ENCODE data around the gene TLE4. TPM values are rescaled to one million over a fixed set of nuclear protein-coding genes. Genes with fewer than 3 reads are reported as not detected.

Gene TLE4
- total and polyA plus RNA-seq, 7 donors = 7.6 to 60.9 (median 29.1) TPM

DNA sequence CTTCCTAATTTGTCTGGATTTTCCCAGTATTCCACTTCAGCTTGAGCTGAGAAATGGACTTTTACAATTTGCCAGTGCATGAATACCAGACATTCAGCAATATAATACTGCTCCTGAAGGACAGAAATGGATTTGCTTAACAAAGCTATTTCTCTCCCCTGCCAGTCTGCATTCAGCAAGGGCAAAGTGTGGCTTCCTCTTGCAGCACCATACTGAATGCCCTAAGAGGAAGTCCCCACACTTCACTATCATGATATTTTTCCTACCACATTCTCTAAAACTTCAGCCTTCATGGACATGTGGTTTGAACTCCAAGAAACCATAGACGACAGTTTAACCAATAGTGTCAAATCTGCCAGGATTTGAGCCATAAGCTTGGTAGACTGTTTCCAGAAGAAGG, 19.8 kb upstream of the TLE4 start:
- intact Hi-C loops (cut with DNase I) = no loop called here
- no peaks in the 10 kb centered on the region for H3K4me1 ChIP-seq
- WGBS, 2 donors = 61 to 87% methylated on average over 1 of the region's 1 CpG
- no peak for TF ChIP-seq EP300 (IDR thresholded peaks at IDR 0.05)
- TF ChIP-seq POLR2AphosphoS5 (IDR thresholded peaks at IDR 0.05) = no peak
- no peak for TF ChIP-seq POLR2A (IDR thresholded peaks at IDR 0.05)
- TF ChIP-seq, protein P1, sequence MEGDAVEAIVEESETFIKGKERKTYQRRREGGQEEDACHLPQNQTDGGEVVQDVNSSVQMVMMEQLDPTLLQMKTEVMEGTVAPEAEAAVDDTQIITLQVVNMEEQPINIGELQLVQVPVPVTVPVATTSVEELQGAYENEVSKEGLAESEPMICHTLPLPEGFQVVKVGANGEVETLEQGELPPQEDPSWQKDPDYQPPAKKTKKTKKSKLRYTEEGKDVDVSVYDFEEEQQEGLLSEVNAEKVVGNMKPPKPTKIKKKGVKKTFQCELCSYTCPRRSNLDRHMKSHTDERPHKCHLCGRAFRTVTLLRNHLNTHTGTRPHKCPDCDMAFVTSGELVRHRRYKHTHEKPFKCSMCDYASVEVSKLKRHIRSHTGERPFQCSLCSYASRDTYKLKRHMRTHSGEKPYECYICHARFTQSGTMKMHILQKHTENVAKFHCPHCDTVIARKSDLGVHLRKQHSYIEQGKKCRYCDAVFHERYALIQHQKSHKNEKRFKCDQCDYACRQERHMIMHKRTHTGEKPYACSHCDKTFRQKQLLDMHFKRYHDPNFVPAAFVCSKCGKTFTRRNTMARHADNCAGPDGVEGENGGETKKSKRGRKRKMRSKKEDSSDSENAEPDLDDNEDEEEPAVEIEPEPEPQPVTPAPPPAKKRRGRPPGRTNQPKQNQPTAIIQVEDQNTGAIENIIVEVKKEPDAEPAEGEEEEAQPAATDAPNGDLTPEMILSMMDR (IDR thresholded peaks at IDR 0.05) = no peak
- no peaks in the 10 kb centered on the region for H3K36me3 ChIP-seq
- no peak overlapping the region for H3K27ac ChIP-seq
- no peaks in the 10 kb centered on the region for H3K27me3 ChIP-seq
- DNase-seq = no peak
- no peak overlapping the region for H3K4me3 ChIP-seq
- peaks cover 0 to 3% (median 0%) of the 10 kb centered on the region in 4 donors for H3K9me3 ChIP-seq

DNA sequence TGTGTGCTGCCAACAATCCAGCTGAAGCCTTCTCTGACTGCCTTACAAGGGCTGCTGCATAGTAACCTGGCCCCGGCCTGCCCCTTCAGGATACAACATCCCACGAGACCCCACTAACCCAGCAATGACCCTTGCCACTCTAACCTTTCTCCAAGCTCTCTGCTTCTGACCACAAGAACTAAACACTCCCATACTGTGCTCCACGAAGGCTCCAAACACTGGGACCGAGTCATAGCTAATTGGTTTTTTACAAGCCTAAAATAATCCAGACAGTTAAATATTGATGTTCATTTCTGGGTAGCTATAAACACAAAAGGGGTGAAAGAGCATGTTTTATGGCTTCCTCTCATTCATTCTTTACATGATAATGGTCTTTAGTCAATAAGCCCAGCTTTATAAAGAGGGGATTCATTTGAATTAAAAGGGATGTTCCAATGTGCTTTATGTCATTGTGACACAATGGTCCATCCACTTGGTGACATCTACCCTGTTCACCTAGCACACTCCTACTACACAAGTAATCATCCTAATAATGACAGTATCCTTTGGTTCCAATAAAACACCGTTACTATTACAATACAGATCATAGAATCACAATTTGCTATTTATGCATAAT, 16.2 kb upstream of the TLE4 start:
- Histone ChIP-seq H3K27ac (no peak overlapping the region), H3K4me3 (no peak overlapping the region), H3K4me1 (no peaks in the 10 kb centered on the region), H3K9me3 (no peaks in the 10 kb centered on the region), H3K27me3 (no peaks in the 10 kb centered on the region), H3K36me3 (no peaks in the 10 kb centered on the region)
- DNase-seq = no peak
- TF ChIP-seq POLR2AphosphoS5 (IDR thresholded peaks at IDR 0.05) (no peak), POLR2A (IDR thresholded peaks at IDR 0.05) (no peak)
- TF ChIP-seq, protein P1 (IDR thresholded peaks at IDR 0.05) = no peak
- 42 to 66% methylated on average over 5 of the region's 5 CpGs for WGBS, 2 donors
- intact Hi-C loops (cut with DNase I) = no loop called here

DNA sequence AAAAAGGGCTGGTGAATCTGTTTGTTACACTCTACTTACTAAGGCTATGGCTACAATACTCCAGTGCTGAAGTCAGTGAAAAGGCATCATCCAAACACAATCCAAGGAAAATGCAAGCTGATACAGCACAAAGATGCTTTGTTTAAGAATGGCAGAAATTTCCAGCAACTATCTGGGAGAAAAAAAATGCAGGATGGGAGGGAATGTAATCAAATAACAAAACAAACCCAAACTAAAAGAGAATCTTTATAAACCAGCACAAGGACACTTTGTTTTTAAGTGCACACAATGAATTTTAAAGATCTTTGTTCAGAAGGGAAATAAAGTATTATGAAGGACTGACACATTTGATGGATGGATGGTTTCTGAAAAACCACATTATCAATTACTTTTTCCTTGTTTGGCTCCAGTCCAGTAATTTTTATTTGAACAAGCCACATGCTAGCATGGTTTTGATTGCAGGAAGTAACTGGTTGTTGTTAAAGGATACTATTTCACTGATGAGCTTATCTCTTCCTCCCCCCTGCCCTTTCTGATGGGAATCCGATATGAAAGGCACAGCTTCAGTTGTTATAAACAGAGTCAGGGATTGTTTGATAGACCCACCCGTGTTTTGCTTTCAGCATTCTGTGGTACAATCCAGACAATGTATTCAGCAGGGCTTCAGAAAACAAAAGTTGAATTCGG, 12.1 kb upstream of the TLE4 start:
- Histone ChIP-seq H3K4me1 (no peaks in the 10 kb centered on the region), H3K27ac (no peak overlapping the region), H3K27me3 (no peaks in the 10 kb centered on the region), H3K9me3 (no peaks in the 10 kb centered on the region), H3K36me3 (no peaks in the 10 kb centered on the region), H3K4me3 (no peak overlapping the region)
- intact Hi-C loops (cut with DNase I) = no loop called here
- WGBS, 2 donors = 22 to 34% methylated on average over 3 of the region's 3 CpGs
- no peak for DNase-seq
- TF ChIP-seq, protein P1 (IDR thresholded peaks at IDR 0.05) = no peak
- TF ChIP-seq POLR2AphosphoS5 (IDR thresholded peaks at IDR 0.05) (no peak), POLR2A (IDR thresholded peaks at IDR 0.05) (no peak), EP300 (IDR thresholded peaks at IDR 0.05) (no peak)

DNA sequence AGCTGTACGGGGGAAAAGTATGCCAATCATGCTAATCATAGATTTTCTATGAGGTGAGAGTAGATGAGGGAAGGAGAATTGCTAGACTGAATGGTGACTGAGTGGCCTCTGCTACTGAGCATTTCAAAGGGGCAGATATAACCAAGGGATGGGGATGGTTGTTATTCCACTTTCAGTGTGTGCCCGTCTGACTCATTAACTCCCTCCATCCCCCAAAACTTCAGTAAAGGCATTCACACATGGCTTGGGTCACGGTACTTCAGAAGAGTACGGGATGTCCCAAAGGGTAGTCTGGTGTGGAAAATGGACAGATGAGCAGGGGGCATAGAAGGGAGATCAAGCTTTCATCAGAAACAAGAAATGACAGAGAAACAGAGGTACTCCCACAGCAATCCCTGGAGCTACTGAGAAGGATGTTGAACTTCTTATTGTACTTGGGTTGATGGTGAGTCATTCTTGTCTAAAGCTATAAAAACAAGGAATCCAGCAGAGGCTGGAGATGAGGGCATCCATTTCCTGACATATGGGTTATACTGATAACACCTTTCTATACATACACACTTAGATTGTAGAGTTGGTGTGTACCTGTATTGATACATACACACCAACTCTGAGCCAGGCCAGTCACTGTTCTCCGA, 8.9 kb upstream of the TLE4 start:
- Histone ChIP-seq H3K36me3 (no peaks in the 10 kb centered on the region), H3K4me3 (no peak overlapping the region), H3K9me3 (no peaks in the 10 kb centered on the region), H3K27me3 (no peaks in the 10 kb centered on the region), H3K27ac (no peak overlapping the region), H3K4me1 (no peaks in the 10 kb centered on the region)
- TF ChIP-seq, protein P1 (IDR thresholded peaks at IDR 0.05) = no peak
- TF ChIP-seq EP300 (IDR thresholded peaks at IDR 0.05) (no peak), POLR2AphosphoS5 (IDR thresholded peaks at IDR 0.05) (no peak), POLR2A (IDR thresholded peaks at IDR 0.05) (no peak)
- WGBS, 2 donors = 94 to 96% methylated on average over 5 of the region's 5 CpGs
- intact Hi-C loops (cut with DNase I) = no loop called here
- no peak for DNase-seq
